ENCODE measurements around the gene CRYBG2.
"Not testable (repeated sequence)": the region's sequence is repeated elsewhere in the genome, so short reads cannot be mapped to it uniquely, and the experiment has no call there.

The CRYBG2 gene

DNA sequence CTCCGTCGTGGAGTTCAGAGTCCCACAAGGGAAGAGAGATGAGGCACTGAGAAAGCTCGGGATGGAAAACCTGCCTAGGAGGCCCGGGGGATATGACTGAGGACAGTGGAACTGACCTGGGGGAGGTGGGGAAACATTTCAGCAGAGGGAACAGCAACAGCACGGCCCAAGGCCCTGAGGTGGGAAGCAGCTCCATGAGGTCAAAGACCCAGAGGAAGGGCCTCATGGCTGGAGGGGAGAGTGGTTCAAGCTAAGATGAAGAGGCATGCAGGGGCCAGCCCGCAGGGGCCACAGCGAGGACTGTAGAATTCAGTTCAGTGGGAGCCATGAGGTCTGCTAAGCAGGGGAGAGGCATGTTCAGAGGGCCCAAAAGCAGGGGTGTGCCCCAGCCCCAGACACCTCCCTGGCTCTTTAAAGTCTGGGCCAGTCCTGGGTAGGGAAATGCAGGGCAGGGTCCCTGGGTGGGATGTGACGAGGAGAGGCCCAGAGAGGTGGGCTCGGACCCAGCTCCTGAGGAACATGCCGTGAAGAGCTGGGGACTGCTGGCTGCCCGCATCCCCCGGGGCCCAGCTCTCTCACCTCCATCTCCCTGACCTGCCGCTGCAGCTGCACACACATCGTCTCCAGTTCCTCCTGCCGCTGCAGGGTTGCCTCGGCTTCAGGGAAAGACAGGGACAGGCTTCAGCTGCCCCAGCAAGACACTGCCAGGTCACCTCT lies 57.4 kb downstream of the CRYBG2 start:
- DNase-seq (ENCODE audit: low read depth in 2 of 3, low spot score in 2 of 3): no peak

DNA sequence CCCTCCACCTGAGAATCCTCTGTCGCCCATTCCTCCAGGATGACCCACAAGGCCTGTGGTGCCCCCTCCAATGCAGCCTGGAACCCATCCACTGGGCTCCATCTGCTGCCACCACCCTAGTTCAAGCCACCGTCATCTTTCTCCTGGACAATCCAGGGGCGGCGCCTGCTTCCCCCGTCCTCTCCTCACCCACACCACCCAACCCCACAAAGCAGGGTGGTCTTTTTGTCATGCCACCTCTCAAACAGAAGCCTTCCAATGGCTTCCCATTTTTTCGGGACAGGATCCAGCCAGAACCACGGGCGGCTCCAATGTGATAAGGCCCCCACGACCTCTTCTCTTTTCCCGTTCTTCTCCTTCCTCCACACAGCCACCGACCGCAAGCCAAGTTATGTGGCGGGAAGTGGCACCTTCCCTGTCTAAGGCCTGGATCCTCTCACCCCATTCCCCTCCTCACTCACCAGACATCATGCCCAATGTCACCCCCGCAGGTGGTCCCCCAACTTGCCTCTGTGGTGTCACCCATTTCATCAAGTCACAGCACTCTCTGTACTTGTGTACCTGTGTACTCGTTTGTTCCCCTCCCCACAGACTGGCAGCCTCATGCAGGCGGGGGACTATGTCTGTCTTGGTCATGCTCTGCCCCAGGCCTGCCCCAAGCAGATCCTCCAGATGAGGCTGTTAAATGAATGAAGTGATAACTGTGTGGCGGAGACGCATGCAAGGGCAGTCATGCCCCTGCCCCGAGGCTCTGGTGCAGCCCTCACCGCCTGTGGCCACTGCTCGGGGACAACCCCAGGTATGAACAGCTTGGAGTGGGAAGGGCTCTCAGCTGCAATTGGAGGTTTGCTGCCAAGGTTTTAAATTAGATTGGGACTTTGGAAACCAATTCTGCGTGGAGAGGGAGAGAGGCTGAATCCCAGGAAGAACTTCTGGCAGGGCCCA lies 58.5 kb downstream of the CRYBG2 start:
- DNase-seq (ENCODE audit: low read depth in 2 of 3, low spot score in 2 of 3): no peak

DNA sequence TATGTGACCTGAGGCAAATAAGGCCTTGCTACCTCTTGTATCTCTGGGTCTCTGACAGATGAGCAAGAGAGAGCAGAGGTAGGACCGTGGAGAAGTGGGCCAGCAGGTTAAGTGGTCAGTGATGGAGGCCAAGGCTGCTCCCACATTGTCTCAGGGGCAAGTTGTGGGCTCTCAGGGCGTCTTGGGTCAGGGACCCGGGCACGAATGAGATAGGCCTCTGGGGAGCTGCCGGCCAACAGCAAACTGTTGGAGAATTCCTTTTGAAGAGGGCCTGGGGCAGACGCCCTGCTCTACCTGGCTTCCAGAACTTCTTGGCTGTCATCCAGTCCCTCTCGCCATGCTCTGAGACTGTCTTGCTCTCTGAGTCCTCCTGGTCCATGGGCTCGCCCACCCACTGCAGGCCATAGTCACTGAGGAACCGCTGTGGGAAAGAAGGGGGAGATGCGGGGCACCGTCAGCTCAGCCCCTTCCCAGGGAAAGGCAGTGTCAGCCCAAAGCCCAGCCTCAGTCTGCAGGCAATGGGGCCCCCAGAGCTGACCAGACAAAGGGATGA lies 59.9 kb downstream of the CRYBG2 start:
- no peak for DNase-seq (ENCODE audit: low read depth in 2 of 3, low spot score in 2 of 3)

DNA sequence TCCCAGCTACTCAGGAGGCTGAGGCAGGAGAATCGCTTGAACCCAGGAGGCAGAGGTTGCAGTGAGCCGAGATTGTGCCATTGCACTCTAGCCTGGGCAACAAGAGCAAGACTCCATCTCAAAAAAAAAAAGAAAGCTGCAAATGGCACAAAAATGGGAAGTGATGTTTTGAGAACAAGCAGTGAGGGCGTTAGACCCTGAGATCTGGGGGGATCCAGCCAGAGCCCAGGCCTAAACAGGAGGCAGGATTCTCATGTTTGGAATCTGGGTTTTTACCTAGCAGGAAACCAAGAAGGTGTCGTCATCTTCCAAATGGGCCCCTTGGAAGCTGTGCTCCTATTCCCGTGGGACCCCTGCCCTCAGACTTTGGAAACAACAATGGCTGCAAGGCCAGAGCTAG lies 61.2 kb downstream of the CRYBG2 start:
- DNase-seq (ENCODE audit: low read depth in 2 of 3, low spot score in 2 of 3): not testable (repeated sequence)

DNA sequence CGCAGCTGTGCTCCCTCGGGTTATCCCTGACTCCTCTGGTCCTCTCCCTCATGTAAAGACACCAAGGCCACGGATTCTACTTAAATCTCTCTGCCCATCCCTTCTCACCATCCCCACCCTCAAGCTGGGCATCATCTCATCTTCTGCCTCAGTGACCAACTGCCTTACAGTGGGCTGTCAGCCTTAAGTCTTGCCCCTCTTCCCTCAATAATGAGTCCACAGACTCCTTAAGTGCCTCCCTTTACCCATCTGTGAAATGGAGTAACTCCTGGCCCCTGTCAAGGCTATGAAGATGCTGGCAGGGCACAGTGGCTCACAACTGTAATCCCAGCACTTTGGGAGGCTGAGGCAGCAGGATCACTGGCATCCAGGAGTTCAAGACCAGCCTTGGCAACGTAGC lies 62.0 kb downstream of the CRYBG2 start:
- no peak for DNase-seq (ENCODE audit: low read depth in 2 of 3, low spot score in 2 of 3)

DNA sequence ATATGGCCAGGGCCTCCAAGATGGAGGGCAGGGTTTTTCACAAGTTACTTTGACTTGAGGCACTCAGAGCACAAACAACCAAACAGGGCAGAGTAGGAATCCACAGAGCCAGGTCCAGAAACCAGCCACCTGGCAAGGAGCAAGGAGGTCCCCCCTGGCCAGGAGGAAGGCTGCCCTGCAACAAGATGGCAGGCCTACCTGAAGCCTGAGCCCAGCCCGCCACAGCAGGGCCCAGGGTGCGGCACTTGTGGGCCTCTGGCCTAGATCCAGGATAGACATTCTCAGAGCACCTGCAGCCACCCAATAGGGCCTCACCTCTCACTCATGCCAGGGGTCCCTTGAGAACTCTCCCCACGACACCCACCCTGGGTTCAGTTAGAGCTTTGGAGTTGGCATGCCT lies 62.5 kb downstream of the CRYBG2 start:
- DNase-seq (ENCODE audit: low read depth in 2 of 3, low spot score in 2 of 3): no peak

DNA sequence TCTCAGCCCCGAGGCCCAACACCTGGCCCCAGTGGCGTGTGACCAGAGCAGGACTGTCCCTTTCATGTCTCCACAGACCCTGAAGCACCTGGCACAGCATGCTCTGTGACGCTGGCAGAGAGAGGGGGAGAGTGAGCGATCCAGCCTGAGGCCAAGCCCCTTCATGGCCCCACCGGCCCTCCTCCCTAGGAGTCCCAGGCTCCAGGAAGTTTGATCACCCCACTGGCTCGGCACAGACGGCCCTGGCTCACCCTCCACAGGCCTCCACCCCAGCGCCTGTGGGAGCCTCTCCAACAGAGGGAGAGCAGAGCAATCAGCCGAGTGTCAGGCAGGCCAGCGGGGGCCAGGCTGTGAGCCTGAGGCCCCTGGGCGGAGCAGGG lies 63.1 kb downstream of the CRYBG2 start:
- DNase-seq (ENCODE audit: low read depth in 2 of 3, low spot score in 2 of 3): no peak

DNA sequence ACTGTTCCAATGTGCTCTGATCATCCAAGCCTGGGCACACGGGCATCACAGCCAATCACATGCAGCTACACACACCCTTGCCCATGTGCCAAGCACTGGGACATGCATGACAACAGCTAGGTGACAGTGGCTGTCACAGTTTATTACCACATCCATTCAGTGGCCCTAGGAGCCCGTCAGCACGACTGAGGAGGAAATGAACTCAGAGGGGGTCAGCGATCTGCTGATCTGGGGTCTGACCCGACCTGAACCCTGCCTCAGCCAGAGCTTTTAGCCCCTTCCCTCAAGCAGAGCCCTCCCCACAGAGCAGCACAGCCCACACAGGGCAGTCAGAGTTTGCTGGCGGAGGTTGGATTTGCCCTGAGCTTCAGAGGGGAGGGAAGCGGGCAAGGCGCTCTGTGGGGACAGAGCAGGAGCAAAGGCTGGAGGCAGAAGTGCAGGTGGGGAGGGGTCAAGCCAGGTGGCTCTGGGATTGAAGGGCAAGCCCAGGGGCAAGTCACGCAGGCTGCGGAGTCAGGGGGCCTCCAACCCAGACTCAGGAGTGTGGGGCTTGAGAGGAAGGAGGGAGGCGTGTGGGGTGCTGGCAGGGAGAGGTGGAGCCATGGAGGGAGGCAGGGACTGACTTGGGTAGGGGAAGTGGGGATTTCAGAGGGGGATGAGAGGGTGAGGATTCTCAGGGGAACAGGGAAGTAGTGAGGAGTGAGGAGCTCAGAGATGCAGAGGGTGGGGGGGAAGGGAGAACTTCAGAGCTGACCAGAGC lies 63.6 kb downstream of the CRYBG2 start:
- no peak for DNase-seq (ENCODE audit: low read depth in 2 of 3, low spot score in 2 of 3)

DNA sequence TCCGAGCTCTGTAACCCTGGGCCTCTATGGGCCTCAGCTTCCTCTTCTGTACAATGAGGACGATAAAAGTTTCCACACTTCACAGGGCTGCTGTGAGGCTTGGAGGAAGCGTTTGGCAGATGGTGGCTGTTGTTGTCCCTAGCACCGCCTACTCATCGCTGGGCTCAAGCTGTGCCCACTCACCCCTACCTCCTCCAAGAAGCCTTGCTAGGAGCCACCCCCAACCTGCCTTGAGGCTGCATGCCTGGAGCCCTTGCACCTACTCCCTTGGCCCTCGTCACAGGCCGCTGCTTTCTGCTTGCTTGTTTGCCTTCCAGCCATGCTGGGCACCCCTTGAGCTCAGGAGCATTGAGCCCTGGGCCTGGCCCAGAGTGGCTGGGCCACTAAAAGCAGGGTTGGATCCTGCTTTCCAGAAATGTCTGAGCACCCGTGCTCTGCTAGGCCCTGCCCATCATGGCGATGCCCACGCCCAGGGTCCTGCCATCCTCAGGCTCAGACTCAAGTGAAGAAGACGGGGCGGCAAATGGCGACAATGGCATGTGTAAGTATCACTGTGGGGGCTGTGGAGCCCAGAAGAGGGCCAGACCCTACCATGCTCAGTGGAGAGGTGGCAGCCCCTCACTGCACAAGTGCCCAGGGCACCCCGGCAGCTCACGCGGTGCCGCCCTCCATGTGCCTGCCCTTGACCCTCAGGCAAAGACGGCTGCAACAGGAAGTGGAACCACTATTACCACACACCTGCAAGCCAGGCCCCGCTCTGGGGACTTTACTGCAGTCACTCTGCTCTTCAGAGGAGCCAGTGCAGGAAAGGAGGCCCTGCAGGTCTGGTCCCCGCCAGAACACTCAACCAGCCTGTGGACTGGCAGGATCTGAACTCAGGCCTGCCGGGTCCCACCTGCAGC lies 64.5 kb downstream of the CRYBG2 start:
- peak in 1 of 3 experiments; percentile 36 for DNase-seq (ENCODE audit: low read depth in 2 of 3, low spot score in 2 of 3)

DNA sequence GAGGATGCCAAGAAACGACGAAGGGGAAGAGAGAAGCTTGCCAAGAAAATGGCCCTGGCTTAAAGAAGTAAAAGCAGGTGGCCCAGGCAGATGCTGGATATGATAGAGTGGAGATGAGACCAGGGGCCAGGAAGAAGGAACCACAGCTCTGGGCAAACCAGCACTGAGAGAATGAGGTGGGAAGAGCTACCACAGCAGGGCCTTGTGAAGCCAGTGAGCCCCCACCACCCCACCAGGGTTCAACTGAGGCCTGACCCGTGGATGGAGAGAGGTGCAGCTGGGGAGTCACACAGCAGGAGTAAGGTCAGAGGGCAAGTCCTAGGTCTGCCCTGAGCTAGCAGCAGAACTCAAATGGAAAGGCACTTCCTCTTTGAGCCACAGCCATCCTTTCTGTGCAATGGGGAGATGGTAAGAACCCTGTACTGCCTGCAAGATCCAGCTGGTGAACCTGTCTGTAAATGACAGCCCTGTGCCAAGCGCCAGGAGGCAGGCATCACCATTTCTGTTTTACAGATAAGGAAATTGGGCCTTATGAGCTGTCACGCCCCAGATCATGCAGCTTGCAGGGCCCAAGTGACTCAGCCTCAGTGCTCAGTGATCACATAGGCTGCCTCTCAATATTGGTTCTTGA lies 65.5 kb downstream of the CRYBG2 start:
- no peak for DNase-seq (ENCODE audit: low read depth in 2 of 3, low spot score in 2 of 3)

DNA sequence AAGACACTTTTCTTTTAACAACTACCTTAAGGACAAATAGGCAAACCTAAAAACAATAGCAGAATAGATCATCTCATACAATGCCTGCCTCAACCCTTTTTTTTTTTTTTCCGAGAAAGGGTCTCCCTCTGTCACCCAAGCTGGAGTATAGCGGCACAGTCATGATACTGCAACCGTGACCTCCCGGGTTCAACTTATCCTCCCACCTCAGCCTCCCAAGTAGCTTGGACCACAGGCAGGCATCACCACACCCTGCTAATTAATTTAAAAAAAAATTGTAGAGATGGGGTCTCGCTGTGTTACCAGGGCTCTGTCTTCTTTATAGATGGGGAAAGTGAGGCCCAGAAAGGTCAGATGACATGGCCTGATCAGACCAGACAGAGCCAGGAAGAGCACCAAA lies 66.1 kb downstream of the CRYBG2 start:
- no peak for DNase-seq (ENCODE audit: low read depth in 2 of 3, low spot score in 2 of 3)

DNA sequence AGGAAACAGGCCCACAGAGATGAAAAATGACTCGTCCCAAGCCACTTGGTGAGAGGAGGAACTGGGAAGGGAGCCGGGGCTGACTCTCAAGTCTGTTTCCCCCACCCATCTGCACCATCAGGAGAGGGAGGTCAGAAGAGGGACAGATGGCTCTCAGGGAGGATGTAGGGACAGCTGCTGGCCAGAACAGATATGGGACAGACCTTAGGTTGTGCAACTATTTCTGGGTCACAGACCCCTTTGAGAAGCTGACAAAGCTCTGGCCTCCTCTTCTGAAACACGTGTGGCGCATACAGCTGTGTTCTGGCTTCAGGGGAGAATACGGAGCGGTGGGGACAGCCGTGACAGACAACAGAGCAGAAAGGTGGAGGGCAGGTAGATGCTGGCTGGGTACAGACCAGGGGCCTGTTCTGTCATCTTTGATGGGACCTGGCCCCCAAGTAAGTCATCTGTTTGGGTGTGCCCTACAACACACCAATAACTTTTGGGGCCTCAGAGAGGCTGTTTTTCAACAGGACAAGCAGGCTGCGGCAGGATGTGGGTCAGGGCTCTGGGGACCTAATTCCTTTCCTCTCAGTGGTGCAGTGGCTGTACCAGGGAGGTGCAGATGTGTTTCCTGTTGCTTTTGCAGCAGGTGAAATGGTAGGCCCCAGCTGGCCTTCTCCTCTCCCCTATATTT lies 66.8 kb downstream of the CRYBG2 start:
- DNase-seq (ENCODE audit: low read depth in 2 of 3, low spot score in 2 of 3): peak in 1 of 3 experiments; percentile 40

DNA sequence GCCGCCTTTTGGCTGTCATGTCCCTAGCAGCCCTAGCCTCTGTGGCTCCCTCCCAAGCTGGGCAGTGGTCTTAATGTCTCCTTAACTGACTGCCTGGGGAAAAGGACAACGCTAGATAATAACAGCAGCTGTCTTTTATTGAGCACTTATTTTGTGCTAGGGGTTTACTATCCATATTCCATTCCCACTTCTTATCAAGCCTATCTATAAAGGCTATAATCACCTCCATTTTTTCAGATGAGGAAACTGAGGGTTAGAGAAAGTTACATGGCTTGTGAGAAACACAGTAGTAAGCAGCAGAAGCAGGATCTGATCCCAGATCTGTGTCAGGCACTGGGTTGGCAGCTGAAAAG lies 67.9 kb downstream of the CRYBG2 start:
- DNase-seq (ENCODE audit: low read depth in 2 of 3, low spot score in 2 of 3): no peak

DNA sequence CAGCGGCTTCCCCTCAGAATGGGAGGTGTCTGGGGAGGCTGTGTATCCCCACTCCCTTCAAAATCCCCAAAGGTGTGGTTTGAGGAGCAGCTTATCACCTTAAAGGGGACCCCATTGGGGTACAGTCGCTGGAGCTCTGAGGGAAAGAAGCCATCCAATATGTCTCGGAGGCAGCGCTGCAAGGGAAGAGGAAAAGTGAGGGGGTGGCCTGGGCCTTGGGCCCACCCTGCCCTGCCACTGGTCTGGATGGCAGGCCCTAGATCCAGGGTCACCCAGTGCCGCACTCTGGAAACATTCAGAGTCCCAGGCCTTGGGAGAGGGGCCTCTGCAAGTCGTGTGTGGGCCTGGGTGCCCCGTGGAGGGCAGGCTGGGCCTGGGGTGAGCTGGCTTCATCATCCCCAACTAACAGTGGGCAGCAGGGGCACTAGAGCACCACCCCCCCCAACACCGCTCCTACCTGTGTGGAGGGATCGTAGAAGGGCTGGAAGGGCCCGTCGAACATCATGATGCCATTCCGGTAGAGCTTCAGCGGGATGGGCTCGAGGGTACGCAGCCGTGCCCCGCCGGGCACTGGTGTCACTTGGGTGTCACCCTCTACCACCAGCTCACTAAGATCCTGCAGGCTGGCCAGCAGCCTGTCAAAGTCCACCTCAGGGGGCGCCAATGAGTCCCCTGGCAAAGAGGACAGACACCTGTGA lies 68.4 kb downstream of the CRYBG2 start:
- DNase-seq (ENCODE audit: low read depth in 2 of 3, low spot score in 2 of 3): no peak

DNA sequence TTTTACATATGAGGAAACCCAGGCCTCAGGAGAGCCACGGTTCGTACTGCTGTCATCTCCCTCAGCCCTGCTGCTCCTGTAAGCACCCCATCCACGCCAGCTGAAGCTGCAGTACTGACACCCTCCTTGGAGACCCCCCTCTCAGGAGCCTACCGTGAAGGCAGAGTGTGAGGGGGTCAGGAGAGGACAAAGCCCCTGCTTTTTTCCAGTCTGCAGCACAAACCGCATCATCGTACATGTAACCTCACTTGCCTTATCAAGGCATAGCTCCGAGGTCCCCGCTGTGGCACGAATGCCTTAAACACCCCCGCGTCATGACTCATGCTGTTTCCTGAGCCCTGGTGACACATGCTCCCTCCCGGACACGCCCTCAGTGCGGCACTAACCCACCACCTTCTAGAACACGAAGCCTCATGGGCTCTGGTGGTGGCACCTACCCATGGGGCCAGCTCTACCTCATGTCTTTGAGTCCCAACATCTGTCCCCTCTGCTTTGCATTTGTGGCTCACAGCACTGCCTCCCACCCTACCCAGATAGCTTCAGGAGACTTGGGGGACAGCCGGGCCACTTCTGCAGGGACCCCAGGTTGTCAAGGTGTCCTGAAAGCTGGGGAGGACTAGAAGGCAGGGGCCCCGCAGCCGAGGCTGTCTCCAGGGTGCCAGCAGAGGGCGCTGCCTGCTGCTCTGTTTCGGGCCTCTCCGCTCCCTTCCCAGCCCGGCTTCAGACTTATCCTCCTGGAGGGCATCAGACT lies 69.2 kb downstream of the CRYBG2 start:
- peak; percentile 78 to 88 (median 85) for DNase-seq (ENCODE audit: low read depth in 2 of 3, low spot score in 2 of 3)

DNA sequence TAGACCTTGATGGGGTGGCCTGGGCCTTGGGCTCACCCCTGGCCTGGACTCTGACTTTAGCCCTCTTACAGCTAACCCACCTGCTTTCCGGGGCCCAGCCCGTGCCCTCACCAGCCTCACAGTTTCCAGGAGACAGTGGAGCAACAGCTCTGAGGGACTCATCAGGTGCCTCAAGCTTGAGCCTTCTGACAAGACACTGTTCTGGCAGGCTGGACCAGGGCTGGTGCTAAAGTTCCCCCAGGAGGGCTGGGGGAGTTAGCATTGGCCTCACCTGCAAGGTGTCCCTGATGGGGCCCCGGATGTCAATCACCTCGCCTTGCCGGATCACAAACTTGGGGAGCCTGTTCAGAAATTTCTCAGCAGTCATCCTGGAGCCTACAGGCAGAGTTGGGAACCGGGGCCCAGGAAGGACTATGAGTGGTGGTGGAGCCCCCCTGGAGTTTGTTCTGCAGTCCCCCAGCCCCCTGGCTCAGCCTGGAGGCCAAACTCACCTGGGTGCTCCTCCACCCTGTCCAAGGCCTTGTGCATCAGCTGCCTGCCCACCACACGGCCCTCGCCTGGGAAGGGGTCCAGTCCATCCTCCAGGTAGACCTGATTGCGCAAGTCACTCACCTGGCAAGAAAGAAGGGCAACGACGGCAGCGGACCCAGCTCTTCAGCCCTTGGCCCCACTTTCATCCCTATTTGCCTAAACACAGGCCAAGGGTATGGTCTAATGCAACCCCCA lies 69.9 kb downstream of the CRYBG2 start:
- no peak for DNase-seq (ENCODE audit: low read depth in 2 of 3, low spot score in 2 of 3)

DNA sequence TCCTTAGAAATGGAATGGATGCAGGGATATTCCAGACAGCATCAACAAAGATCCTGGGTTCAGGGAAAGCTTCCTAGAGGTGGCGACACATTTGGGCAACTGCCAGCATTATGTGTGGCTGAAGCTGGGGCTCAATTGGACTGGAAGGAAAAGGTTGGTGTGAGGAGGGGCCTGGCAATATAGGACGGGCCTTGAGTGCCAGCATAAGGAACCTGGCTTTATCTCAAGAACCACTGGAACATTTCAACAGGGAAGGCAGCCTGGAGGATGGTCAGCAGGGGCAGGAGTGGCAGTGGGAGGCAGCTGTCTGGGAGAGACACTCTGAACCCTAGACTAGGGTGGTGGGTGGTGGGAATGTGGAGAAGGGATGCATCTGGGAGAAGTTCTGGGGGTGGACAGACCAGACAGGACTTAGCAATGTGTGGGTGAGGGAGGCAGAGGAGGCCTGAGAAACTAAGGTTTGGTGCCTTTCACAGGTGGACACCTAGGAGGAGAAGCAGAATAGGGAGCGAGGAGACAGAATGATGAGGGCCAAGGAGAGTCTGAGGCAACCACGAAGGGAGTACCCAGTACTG lies 70.6 kb downstream of the CRYBG2 start:
- DNase-seq (ENCODE audit: low read depth in 2 of 3, low spot score in 2 of 3): no peak

Data from activated CD8-positive, alpha-beta memory T cell treated with anti-CD3 and anti-CD28 coated beads for 48 hours (primary cell).